Neuronal stem cell (in vitro differentiated cells): ENCODE measurements around the gene FEZ2.

Experiments
- DNase-seq: peaks from one replicate; pipeline ENCODE4 v3.0.0-alpha.2; 2013; ENCODE audit warnings: low spot score
- H2AFZ ChIP-seq: one replicate; pipeline ENCODE4 v1.6.1; 2013; ENCODE audit warnings: mild to moderate bottlenecking, low read length, inconsistent platforms
- H2AK5ac ChIP-seq: 2 replicates; pipeline ENCODE4 v1.6.1; 2013; ENCODE audit warnings: low read depth, mild to moderate bottlenecking, inconsistent platforms, low read length, moderate library complexity, mixed read lengths
- H2BK120ac ChIP-seq: 2 replicates; pipeline ENCODE4 v1.6.1; 2013; ENCODE audit warnings: low read depth, mild to moderate bottlenecking, inconsistent platforms, low read length, moderate library complexity, mixed read lengths
- H2BK12ac ChIP-seq: one replicate; pipeline ENCODE4 v1.6.1; 2013; ENCODE audit warnings: low read length, inconsistent platforms
- H2BK15ac ChIP-seq: 2 replicates; pipeline ENCODE4 v1.6.1; 2013; ENCODE audit warnings: mild to moderate bottlenecking, low read length, inconsistent platforms, mixed read lengths
- H2BK5ac ChIP-seq: one replicate; pipeline ENCODE4 v1.6.1; 2013; ENCODE audit warnings: inconsistent platforms, mild to moderate bottlenecking, low read length, moderate library complexity
- H3K14ac ChIP-seq: one replicate; pipeline ENCODE4 v1.6.1; 2013; ENCODE audit warnings: low read length, inconsistent platforms
- H3K18ac ChIP-seq: 2 replicates; pipeline ENCODE4 v1.6.1; 2013; ENCODE audit warnings: low read length, inconsistent platforms
- H3K23ac ChIP-seq: 2 replicates; pipeline ENCODE4 v1.6.1; 2013; ENCODE audit warnings: low read depth, mild to moderate bottlenecking, mixed read lengths, low read length, inconsistent platforms; ENCODE audit not compliant: poor library complexity
- H3K27ac ChIP-seq: replicated peaks from 3 replicates; pipeline ENCODE4 v1.5.1; 2013; ENCODE audit warnings: low read length, inconsistent platforms
- H3K27me3 ChIP-seq, 3 experiments: 2 replicates each; pipeline ENCODE4 v1.6.1; 2013; ENCODE audit warnings: low read length in 3 of 3, mild to moderate bottlenecking in 2 of 3, inconsistent platforms in 1 of 3, low read depth in 1 of 3, mixed read lengths in 1 of 3, moderate library complexity in 1 of 3; ENCODE audit not compliant: control insufficient read depth in 3 of 3, insufficient read depth in 3 of 3
- H3K36me3 ChIP-seq, 2 donors: replicated peaks in 1 of 2; 2 replicates each; pipeline ENCODE4 v1.6.1; 2013; ENCODE audit warnings: low read length in 2 of 2; ENCODE audit not compliant: control insufficient read depth in 2 of 2, insufficient read depth in 2 of 2
- H3K4ac ChIP-seq: 2 replicates; pipeline ENCODE4 v1.6.1; 2013; ENCODE audit warnings: inconsistent platforms, mild to moderate bottlenecking, low read length, moderate library complexity
- H3K4me1 ChIP-seq, 2 donors: 1 replicate in 1 of 2; 2 replicates in 1 of 2; pipeline ENCODE4 v1.6.1; 2013; ENCODE audit warnings: low read length in 2 of 2, low read depth in 1 of 2; ENCODE audit not compliant: control insufficient read depth in 2 of 2, insufficient read depth in 1 of 2
- H3K4me2 ChIP-seq: one replicate; pipeline ENCODE4 v1.6.1; 2013; ENCODE audit warnings: mild to moderate bottlenecking, low read length, inconsistent platforms; ENCODE audit not compliant: insufficient read depth, poor library complexity, severe bottlenecking
- H3K4me3 ChIP-seq, 2 donors: 2 replicates each; pipeline ENCODE4 v1.5.1; 2013; ENCODE audit warnings: low read length in 2 of 2, mild to moderate bottlenecking in 2 of 2, inconsistent platforms in 1 of 2, moderate library complexity in 1 of 2
- H3K79me1 ChIP-seq: one replicate; pipeline ENCODE4 v1.6.1; 2013; ENCODE audit warnings: low read depth, mild to moderate bottlenecking, inconsistent platforms, low read length, moderate library complexity
- H3K9ac ChIP-seq: one replicate; pipeline ENCODE4 v1.6.1; 2013; ENCODE audit warnings: mild to moderate bottlenecking, low read depth, low read length, inconsistent platforms; ENCODE audit not compliant: poor library complexity
- H3K9me3 ChIP-seq, 2 donors: replicated peaks in 1 of 2; 2 replicates each; pipeline versions ENCODE3 to v1.6.1; 2013; ENCODE audit warnings: low read length in 2 of 2, mild to moderate bottlenecking in 2 of 2, inconsistent platforms in 1 of 2, low read depth in 1 of 2, mixed read lengths in 1 of 2, moderate library complexity in 1 of 2; ENCODE audit not compliant: control insufficient read depth in 2 of 2, insufficient read depth in 1 of 2
- H4K8ac ChIP-seq: one replicate; pipeline ENCODE4 v1.6.1; 2013; ENCODE audit warnings: low read depth, mild to moderate bottlenecking, inconsistent platforms, low read length, moderate library complexity
- H4K91ac ChIP-seq: one replicate; pipeline ENCODE4 v1.6.1; 2013; ENCODE audit warnings: low read length, low read depth, mild to moderate bottlenecking, inconsistent platforms; ENCODE audit not compliant: poor library complexity
- WGBS, 2 donors: extraction: QIAGEN DNeasy Blood & Tissue Kit; methylation state at CpG; one replicate each; pipeline ENCODE4 v1.1.7; 2013; ENCODE audit warnings: missing lambda C conversion rate in 2 of 2, mixed read lengths in 1 of 2; ENCODE audit not compliant: insufficient read length in 2 of 2, insufficient replicate concordance in 1 of 2; ENCODE audit errors: extremely low coverage in 2 of 2; 5-methylcytosine and 5-hydroxymethylcytosine counted together

The FEZ2 gene

DNA sequence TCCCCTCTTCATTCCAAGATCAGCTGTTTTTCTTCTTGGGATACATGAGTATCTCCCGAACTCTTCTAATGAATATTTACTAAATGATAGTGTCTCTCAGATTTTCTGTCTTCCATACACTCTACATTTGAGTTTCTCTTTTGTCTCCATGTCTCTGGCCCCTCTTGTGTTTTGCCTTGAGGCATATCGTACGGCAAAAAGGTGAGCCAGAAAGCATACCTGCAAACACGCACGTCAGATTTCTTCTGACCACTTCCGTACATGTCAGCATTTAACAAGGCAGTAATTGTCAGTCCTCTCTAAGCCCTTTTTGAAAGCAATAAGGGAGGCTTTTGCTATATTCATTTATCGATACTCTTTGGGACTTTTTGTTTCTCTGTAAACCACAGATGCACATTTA lies 82.4 kb downstream of the FEZ2 start:
- Histone ChIP-seq H3K18ac (no peak overlapping the region), H3K4me3 (no peak overlapping the region), H3K36me3 (peaks cover 17 to 19% of the 10 kb centered on the region in 2 donors), H3K27me3 (no peaks in the 10 kb centered on the region), H2BK15ac (no peak overlapping the region), H2BK5ac (no peak overlapping the region), H3K23ac (no peak overlapping the region), H3K9me3 (peaks cover 0 to 2% of the 10 kb centered on the region in 2 donors), H2AFZ (no peak overlapping the region), H2BK120ac (no peak overlapping the region), H3K4me1 (no peaks in the 10 kb centered on the region), H3K9ac (no peak overlapping the region), H3K14ac (no peak overlapping the region), H2BK12ac (no peak overlapping the region), H3K27ac (no peak overlapping the region), H3K4me2 (no peak overlapping the region), H2AK5ac (no peak overlapping the region), H3K4ac (no peak overlapping the region), H4K8ac (no peak overlapping the region), H3K79me1 (no peaks in the 10 kb centered on the region), H4K91ac (no peak overlapping the region)
- no peak for DNase-seq
- WGBS, 2 donors: no CpG with 5 or more reads among the region's 7 CpGs

DNA sequence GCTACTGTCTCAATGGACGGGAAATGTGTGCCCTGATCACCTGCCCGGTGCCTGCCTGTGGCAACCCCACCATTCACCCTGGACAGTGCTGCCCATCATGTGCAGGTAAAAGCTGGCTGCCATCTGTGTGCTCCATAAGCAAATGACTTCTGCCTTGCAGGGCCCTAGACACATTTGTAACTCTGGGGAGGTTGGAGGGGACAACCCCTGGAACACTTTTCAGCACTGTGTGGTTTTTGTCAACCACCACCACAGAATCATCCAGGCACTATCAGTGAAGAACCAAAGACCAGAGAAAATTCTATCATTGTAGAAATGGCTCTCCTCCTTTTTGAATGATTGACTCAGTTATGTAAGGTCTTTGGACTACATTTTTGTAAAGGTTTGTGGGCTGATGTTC lies 84.3 kb downstream of the FEZ2 start:
- no peaks in the 10 kb centered on the region for H3K27me3 ChIP-seq
- H3K9ac ChIP-seq: peak overlapping the region; percentile 34
- no peak overlapping the region for H3K18ac ChIP-seq
- no peak overlapping the region for H2AFZ ChIP-seq
- no peak overlapping the region for H4K91ac ChIP-seq
- no peaks in the 10 kb centered on the region for H3K79me1 ChIP-seq
- no peaks in the 10 kb centered on the region for H3K4me1 ChIP-seq
- no peak overlapping the region for H2BK12ac ChIP-seq
- H3K27ac ChIP-seq: no peak overlapping the region
- H3K23ac ChIP-seq: no peak overlapping the region
- H2BK120ac ChIP-seq: no peak overlapping the region
- no peak overlapping the region for H2AK5ac ChIP-seq
- no peak for DNase-seq
- peaks cover 14 to 17% of the 10 kb centered on the region in 2 donors for H3K36me3 ChIP-seq
- H2BK5ac ChIP-seq: no peak overlapping the region
- H2BK15ac ChIP-seq: no peak overlapping the region
- H3K4ac ChIP-seq: no peak overlapping the region
- H4K8ac ChIP-seq: no peak overlapping the region
- no CpG with 5 or more reads among the region's 2 CpGs for WGBS, 2 donors
- peak overlapping the region in 1 of 2 donors; percentile 18 for H3K4me3 ChIP-seq
- no peak overlapping the region for H3K4me2 ChIP-seq
- no peak overlapping the region for H3K14ac ChIP-seq
- H3K9me3 ChIP-seq: peaks cover 0 to 2% of the 10 kb centered on the region in 2 donors

DNA sequence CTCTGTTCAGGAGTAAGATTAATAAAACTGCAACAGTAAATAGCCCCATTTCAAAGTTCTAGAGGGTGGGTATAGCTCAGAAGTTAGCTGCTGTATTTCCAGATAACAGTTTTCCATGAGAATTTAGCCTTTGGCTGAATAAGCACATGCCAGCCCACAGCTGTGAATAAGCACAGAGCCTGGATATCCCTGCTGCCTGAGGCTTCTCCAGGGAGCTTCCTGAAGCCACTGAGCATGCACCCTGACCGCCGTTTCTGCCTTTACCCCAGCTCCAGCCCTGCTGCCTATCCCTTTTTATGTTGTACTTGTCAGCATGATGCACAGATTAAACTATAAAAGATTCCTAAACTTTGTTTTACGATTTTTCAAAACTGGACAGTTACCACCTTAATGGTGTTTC lies 85.3 kb downstream of the FEZ2 start:
- H3K36me3 ChIP-seq: peaks cover 14 to 17% of the 10 kb centered on the region in 2 donors

DNA sequence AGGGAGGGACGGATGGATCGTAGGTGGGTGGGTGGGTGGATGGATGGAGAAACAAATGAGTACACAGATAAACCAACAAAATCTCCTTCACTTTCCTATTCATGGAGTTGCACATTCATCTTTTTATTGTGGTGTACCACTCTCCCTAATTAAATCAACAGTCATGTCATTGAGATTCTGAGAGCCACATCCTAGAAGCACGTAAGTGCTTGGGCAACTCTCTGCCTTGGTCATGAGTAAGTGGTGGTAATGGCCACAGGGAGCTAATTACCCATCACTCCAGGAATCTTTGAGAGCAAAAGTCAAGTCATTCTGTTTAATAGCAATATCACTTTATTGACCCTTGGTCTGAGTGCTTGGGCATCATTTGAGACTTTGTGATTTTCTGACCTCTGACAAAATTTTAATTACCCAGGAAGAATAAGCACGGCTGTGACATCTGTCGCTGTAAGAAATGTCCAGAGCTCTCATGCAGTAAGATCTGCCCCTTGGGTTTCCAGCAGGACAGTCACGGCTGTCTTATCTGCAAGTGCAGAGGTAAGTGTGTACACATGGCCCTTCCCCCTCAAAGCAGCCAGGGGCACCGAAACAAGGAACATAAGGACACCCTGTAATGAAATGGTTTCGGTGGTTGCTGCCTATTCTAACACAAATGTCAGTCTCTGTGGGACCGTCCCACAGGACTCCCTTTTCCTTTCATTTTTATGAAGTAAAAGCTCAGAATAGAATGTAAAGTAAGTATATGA lies 85.9 kb downstream of the FEZ2 start:
- Histone ChIP-seq H3K14ac (no peak overlapping the region), H3K79me1 (no peaks in the 10 kb centered on the region), H3K9me3 (peaks cover 0 to 2% of the 10 kb centered on the region in 2 donors), H3K4me3 (no peak overlapping the region), H3K4me2 (no peak overlapping the region), H2BK12ac (no peak overlapping the region), H3K27me3 (no peaks in the 10 kb centered on the region), H3K18ac (no peak overlapping the region), H3K27ac (no peak overlapping the region), H4K8ac (no peak overlapping the region), H3K23ac (no peak overlapping the region), H2BK5ac (no peak overlapping the region), H2AK5ac (no peak overlapping the region), H2AFZ (no peak overlapping the region), H2BK120ac (no peak overlapping the region), H2BK15ac (no peak overlapping the region), H4K91ac (no peak overlapping the region), H3K9ac (no peak overlapping the region), H3K4me1 (no peaks in the 10 kb centered on the region), H3K4ac (no peak overlapping the region), H3K36me3 (peaks cover 12 to 14% of the 10 kb centered on the region in 2 donors)
- DNase-seq: no peak
- WGBS, 2 donors: no CpG with 5 or more reads among the region's 9 CpGs

More for the DNA sequence above, 85.3 kb downstream of the FEZ2 start:
- no peak overlapping the region for H3K27ac ChIP-seq
- no peaks in the 10 kb centered on the region for H3K27me3 ChIP-seq
- H3K79me1 ChIP-seq: no peaks in the 10 kb centered on the region
- H2BK5ac ChIP-seq: no peak overlapping the region
- H2BK120ac ChIP-seq: no peak overlapping the region
- no peak overlapping the region for H3K4ac ChIP-seq
- H3K23ac ChIP-seq: no peak overlapping the region
- H3K4me3 ChIP-seq: no peak overlapping the region
- peaks cover 0 to 2% of the 10 kb centered on the region in 2 donors for H3K9me3 ChIP-seq
- no peak overlapping the region for H4K8ac ChIP-seq
- no peak overlapping the region for H2AK5ac ChIP-seq
- no peak overlapping the region for H4K91ac ChIP-seq
- no peak overlapping the region for H3K18ac ChIP-seq
- no peak overlapping the region for H3K14ac ChIP-seq
- no peak overlapping the region for H2BK15ac ChIP-seq
- H3K4me1 ChIP-seq: no peaks in the 10 kb centered on the region
- no peak overlapping the region for H3K4me2 ChIP-seq
- H3K9ac ChIP-seq: no peak overlapping the region
- no CpG with 5 or more reads among the region's 3 CpGs for WGBS, 2 donors
- no peak for DNase-seq
- no peak overlapping the region for H2AFZ ChIP-seq
- H2BK12ac ChIP-seq: no peak overlapping the region
